ENCODE measurements around the gene RHBG. TPM values are rescaled to one million over a fixed set of nuclear protein-coding genes. Genes with fewer than 3 reads are reported as not detected.
A peak's percentile ranks its signal among the peaks of the same experiment; 100 is the strongest.
"Not testable (repeated sequence)": the region's sequence is repeated elsewhere in the genome, so short reads cannot be mapped to it uniquely, and the experiment has no call there.

The RHBG gene
- polyA plus RNA-seq, 3 donors from 2014 or later = not detected

DNA sequence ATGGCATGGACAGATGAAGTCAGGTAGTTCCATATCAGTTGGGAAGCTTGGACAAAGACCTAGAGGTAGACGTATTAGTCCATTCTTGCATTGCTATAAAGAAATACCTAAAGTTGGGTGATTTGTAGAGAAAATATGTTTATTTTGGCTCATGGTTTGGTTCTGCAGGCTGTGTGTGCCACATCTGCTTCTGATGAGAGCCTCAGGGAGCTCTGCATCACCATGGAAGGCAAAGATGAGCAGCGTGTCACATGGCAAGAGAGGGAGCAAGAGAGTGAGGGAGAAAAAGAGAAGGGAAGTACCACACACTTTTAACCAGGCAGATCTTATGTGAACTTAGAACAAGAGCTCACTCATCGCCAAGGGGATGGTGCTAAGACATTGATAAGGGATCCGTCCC, 21.7 kb upstream of the RHBG start:
- Mint-ChIP-seq H3K4me3 (no peak overlapping the region), H3K36me3 (no peaks in the 10 kb centered on the region), H3K4me1 (no peaks in the 10 kb centered on the region), H3K27ac (no peak overlapping the region), H3K9me3 (no peaks in the 10 kb centered on the region), H3K27me3 (ENCODE audit: low read depth in 3 of 3) (peaks cover 0 to 7% (median 4%) of the 10 kb centered on the region in 3 donors)
- no peak for DNase-seq

DNA sequence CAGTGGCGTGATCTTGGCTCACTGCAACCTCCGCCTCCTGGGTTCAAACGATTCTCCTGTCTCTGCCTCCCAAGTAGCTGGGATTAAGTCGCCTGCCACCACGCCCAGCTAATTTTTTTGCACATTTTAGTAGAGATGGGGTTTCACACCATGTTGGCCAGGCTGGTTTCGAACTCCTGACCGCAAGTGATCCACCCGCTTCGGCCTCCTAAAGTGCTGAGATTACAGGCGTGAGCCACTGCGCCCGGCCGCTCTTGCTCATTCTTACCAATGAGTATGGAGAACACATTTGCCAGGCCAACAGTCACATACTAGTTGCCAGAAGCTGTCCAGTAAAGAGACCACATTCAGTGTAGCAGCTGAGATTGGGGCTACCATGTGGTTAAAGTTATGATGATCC, 16.5 kb upstream of the RHBG start:
- H3K27ac Mint-ChIP-seq, DNase-seq, H3K4me1 Mint-ChIP-seq, H3K4me3 Mint-ChIP-seq, H3K9me3 Mint-ChIP-seq, H3K36me3 Mint-ChIP-seq: not testable (repeated sequence)
- H3K27me3 Mint-ChIP-seq (ENCODE audit: low read depth in 3 of 3) = peaks cover 0 to 16% (median 5%) of the 10 kb centered on the region in 3 donors

DNA sequence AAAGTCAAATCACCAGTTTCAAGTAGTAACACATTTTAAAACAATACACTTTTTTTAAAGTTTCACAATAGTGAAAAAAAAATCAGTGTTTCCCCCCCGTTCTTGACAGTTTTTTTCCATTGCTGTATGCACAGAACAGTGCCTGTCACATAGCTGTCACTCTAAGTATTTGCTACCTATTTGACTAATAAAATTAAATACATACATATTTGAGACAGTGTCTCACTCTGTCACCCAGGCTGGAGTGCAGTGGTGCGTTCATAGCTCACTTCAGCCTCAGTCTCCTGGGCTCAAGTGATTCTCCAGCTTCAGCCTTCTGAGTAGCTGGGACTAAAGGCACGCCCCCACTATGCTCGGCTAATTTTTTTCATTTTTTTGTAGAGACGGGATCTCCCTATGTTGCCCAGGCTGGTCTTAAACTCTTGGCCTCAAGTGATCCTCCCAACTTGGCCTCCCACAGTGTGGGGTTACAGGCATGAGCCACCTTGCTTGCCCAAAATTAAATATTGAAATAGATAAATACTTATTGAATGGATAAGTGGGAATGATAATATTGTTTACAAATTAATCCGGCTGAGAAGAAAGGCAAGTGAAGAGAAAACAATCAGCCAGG, 12.6 kb upstream of the RHBG start:
- peaks cover 5 to 20% (median 5%) of the 10 kb centered on the region in 3 donors for H3K27me3 Mint-ChIP-seq (ENCODE audit: low read depth in 3 of 3)
- H3K4me3 Mint-ChIP-seq = no peak overlapping the region
- no peaks in the 10 kb centered on the region for H3K9me3 Mint-ChIP-seq
- H3K36me3 Mint-ChIP-seq = no peaks in the 10 kb centered on the region
- no peak overlapping the region for H3K27ac Mint-ChIP-seq
- DNase-seq = no peak
- no peaks in the 10 kb centered on the region for H3K4me1 Mint-ChIP-seq

DNA sequence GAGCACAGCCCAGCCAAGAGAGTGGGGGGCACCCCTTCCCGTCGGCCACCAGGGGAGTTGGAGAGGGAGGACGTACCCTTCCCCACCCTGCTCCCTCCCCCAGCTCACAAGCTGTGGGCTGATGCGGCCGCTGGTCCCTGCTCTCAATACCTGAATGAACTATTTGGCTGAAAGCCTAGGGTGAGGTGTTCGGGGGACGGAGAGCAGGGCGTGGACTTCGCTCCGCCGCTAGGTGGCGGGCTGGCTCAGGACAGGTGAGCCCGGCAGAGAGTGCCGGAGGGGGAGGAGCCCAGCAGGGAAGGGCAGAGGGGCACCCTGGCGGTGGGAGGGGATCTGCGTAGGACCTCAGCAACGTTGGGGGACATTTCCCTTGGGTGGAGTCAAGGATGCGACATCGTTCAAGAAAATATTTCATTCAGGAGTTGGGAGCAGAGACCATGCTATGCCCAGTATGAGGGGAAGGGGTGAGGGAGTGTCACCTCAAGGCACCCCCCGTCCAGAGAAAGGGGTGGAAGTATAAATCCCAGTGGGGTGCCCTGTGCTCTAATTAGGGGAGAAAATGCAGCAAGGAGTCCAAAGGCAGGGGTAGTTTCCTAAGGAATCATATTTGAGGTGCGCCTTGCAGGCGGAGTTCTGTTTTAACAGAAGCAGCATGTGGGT, 12.0 kb upstream of the RHBG start:
- DNase-seq = peak; percentile 7 to 41 (median 29)
- Mint-ChIP-seq H3K27me3 (ENCODE audit: low read depth in 3 of 3) (peaks cover 5 to 20% (median 5%) of the 10 kb centered on the region in 3 donors), H3K9me3 (no peaks in the 10 kb centered on the region), H3K27ac (peak overlapping the region in 1 of 6 donors; percentile 45), H3K4me1 (no peaks in the 10 kb centered on the region), H3K4me3 (no peak overlapping the region), H3K36me3 (no peaks in the 10 kb centered on the region)

- H3K27me3 Mint-ChIP-seq (ENCODE audit: low read depth in 3 of 3) = peaks cover 5 to 20% (median 5%) of the 10 kb centered on the region in 3 donors
- no peaks in the 10 kb centered on the region for H3K4me1 Mint-ChIP-seq
- no peaks in the 10 kb centered on the region for H3K9me3 Mint-ChIP-seq
- H3K4me3 Mint-ChIP-seq = no peak overlapping the region
- DNase-seq = no peak
- no peak overlapping the region for H3K27ac Mint-ChIP-seq
- no peaks in the 10 kb centered on the region for H3K36me3 Mint-ChIP-seq
These were observed 11.0 kb upstream of the RHBG start for GRCh38 chr1:156357977-156358376.

DNA sequence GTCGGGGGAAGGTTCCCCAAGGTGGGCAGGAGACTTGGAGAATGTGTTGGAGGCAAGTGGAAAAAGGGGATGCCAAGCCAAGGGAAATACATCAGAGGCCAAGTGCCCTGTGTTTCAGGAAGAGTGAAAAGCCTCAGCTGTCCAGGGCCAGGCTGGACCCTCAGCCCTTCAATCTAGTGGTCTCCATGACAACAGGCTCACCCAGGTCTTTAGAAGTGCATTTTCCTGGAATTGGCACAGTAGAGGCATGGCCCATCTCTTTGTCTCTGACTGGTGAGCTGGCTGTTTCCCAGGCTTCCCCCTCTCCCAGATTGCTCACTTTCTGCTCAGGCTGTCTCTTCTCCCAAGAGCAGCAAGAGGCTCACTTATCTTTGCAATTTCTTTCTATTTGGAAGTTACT, 10.4 kb upstream of the RHBG start:
- Mint-ChIP-seq H3K9me3 (no peaks in the 10 kb centered on the region), H3K27me3 (ENCODE audit: low read depth in 3 of 3) (peaks cover 5 to 20% (median 5%) of the 10 kb centered on the region in 3 donors), H3K27ac (peak overlapping the region in 1 of 6 donors; percentile 30), H3K36me3 (no peaks in the 10 kb centered on the region), H3K4me3 (no peak overlapping the region), H3K4me1 (no peaks in the 10 kb centered on the region)
- no peak for DNase-seq

DNA sequence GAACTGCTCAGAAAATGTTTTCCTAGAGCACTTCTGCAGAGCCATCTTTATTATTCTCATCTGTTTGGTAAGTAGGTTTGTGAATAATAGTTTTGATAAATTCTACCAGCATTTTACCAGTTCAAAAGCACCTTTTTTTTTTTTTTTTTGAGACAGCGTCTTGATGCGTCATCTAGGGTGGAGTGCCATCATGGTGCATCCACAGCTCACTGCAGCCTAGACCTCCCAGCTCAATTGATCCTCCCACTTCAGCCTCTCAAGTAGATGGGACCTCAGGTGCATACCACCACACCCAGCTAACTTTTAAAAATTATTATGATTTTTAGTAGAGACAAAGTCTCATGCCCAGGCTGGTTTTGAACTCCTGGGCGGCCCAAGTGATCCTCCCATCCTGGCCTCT, 9.8 kb upstream of the RHBG start:
- DNase-seq = no peak
- H3K4me3 Mint-ChIP-seq = no peak overlapping the region
- H3K9me3 Mint-ChIP-seq = no peaks in the 10 kb centered on the region
- no peaks in the 10 kb centered on the region for H3K36me3 Mint-ChIP-seq
- H3K4me1 Mint-ChIP-seq = no peaks in the 10 kb centered on the region
- H3K27ac Mint-ChIP-seq = no peak overlapping the region
- H3K27me3 Mint-ChIP-seq (ENCODE audit: low read depth in 3 of 3) = peaks cover 5 to 20% (median 5%) of the 10 kb centered on the region in 3 donors

DNA sequence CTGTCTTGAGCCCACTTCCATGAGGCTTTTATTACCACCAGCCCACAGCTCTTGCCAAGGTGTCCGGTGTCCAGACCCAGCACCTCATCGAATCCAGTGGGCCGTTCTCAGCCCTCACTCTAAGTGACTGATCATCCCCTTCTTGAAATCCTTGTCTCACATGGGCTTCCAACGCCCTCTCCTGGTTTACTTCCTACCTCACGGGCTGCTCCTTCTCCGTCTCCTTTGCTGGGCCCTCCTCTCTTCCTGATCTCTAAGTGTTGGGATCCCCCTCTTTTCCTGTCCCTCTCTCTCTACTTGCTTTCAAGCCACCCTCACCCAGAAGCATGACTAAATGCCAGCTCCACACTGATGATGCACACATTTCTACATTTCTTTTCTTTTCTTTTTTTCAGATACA, 9.0 kb upstream of the RHBG start:
- H3K9me3 Mint-ChIP-seq = no peaks in the 10 kb centered on the region
- H3K4me1 Mint-ChIP-seq = no peaks in the 10 kb centered on the region
- DNase-seq = no peak
- peaks cover 3 to 17% (median 5%) of the 10 kb centered on the region in 3 donors for H3K27me3 Mint-ChIP-seq (ENCODE audit: low read depth in 3 of 3)
- no peak overlapping the region for H3K4me3 Mint-ChIP-seq
- H3K36me3 Mint-ChIP-seq = no peaks in the 10 kb centered on the region
- H3K27ac Mint-ChIP-seq = peak overlapping the region in 1 of 6 donors; percentile 13

- no peak overlapping the region for H3K27ac Mint-ChIP-seq
- no peak overlapping the region for H3K4me3 Mint-ChIP-seq
- no peaks in the 10 kb centered on the region for H3K36me3 Mint-ChIP-seq
- H3K9me3 Mint-ChIP-seq = no peaks in the 10 kb centered on the region
- peaks cover 5 to 17% (median 8%) of the 10 kb centered on the region in 3 donors for H3K27me3 Mint-ChIP-seq (ENCODE audit: low read depth in 3 of 3)
- DNase-seq = no peak
- no peaks in the 10 kb centered on the region for H3K4me1 Mint-ChIP-seq
These were observed 8.5 kb upstream of the RHBG start for GRCh38 chr1:156360534-156360933.

- peaks cover 0 to 4% of the 10 kb centered on the region in 2 donors for H3K4me1 Mint-ChIP-seq
- H3K27ac Mint-ChIP-seq = no peak overlapping the region
- no peak for DNase-seq
- H3K36me3 Mint-ChIP-seq = peaks cover 0 to 5% (median 0%) of the 10 kb centered on the region in 3 donors
- H3K27me3 Mint-ChIP-seq (ENCODE audit: low read depth in 3 of 3) = peaks cover 3 to 5% (median 4%) of the 10 kb centered on the region in 3 donors
- H3K9me3 Mint-ChIP-seq = no peaks in the 10 kb centered on the region
- no peak overlapping the region for H3K4me3 Mint-ChIP-seq
These were observed 3.3 kb upstream of the RHBG start for GRCh38 chr1:156365754-156366153.

GRCh38 chr1:156366378-156367166, 2.4 kb upstream of the RHBG start:
- peaks cover 0 to 5% (median 0%) of the 10 kb centered on the region in 3 donors for H3K36me3 Mint-ChIP-seq
- H3K27me3 Mint-ChIP-seq (ENCODE audit: low read depth in 3 of 3) = peaks cover 3 to 6% (median 4%) of the 10 kb centered on the region in 3 donors
- H3K9me3 Mint-ChIP-seq = no peaks in the 10 kb centered on the region
- no peak overlapping the region for H3K27ac Mint-ChIP-seq
- peaks cover 0 to 4% of the 10 kb centered on the region in 2 donors for H3K4me1 Mint-ChIP-seq
- DNase-seq = no peak
- no peak overlapping the region for H3K4me3 Mint-ChIP-seq

DNA sequence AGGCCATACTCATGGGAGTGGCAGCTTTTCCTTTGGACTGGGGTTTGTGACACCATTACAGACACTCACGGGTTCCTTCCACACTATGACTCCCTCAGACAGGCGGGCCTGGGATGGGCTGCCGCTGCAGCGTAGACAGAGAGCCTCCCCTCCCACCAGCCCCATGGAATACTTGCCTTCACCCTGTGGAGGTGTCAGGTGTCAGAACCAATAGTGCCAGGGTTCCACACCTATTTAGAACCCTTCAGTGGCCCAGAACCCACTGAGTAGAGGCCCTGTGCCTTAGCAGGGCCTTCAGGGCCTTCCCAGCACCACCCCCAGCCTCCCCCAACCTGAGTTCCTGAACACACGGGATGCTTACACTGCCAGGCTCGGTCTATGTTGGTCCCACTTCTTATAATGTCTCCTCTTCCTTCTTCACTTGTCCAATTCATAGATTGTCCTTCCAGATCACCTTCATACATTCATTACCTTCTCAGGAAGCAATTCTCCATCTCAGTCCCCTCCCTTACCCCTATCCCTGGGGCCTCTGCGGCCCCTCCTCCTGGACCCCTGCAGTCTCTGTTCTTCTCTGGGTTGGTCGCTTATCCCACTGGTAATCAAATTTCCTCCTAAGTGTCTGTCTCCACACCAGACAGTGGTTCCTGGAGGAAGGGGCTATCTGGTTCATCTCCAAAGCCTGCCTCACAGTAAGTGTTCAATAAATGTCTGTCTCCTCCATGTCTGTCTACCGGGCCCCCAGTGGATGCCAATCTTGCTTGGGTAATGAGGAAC, 1.4 kb upstream of the RHBG start:
- Mint-ChIP-seq H3K36me3 (peaks cover 0 to 5% (median 0%) of the 10 kb centered on the region in 3 donors), H3K27me3 (ENCODE audit: low read depth in 3 of 3) (peaks cover 3 to 13% (median 4%) of the 10 kb centered on the region in 3 donors), H3K9me3 (no peaks in the 10 kb centered on the region), H3K4me3 (no peak overlapping the region), H3K27ac (no peak overlapping the region), H3K4me1 (peaks cover 0 to 4% of the 10 kb centered on the region in 2 donors)
- DNase-seq = no peak

DNA sequence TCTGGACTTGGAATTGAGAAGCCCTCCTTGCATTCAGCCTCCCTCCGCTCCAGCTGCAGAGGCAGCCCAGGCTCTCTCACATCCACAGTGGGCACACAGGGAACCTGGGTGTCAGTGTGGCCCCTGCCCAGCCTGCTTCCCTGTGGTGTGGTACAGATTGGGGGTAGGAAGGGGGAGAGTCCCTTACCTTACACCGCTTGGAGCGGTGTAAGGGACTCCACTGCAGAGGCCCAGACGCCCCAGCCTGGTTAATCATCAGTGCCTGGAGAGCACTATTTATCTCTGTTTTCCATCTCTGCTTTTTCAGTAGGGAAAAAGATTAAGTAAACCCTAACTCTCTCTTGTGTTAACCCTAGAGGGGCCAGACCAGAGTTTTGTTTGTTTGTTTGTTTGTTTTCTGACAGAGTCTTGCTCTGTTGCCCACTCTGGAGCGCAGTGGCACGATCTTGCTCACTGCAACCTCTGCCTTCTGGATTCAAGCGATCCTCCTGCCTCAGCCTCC, 803 bp upstream of the RHBG start:
- Mint-ChIP-seq H3K27me3 (ENCODE audit: low read depth in 3 of 3) (peaks cover 3 to 16% (median 4%) of the 10 kb centered on the region in 3 donors), H3K4me3 (no peak overlapping the region), H3K4me1 (peaks cover 0 to 4% of the 10 kb centered on the region in 2 donors), H3K27ac (no peak overlapping the region), H3K36me3 (peaks cover 0 to 5% (median 0%) of the 10 kb centered on the region in 3 donors), H3K9me3 (no peaks in the 10 kb centered on the region)
- no peak for DNase-seq
